RWPE2 (cell line): ENCODE data around the gene CXorf65.

ENCODE experiments used
- ATAC-seq: fragments of 200-7000 bp; cut with Tn5 transposase; 3 replicates; pipeline ENCODE4 v1.9.1; 2021; ENCODE audit warnings: low read depth
- DNase-seq: peaks from one replicate; pipeline ENCODE4 v3.0.0-alpha.2; 2020; ENCODE audit warnings: low spot score
- H3K27ac ChIP-seq: fragments of 450-650 bp; 2 replicates; pipeline ENCODE4 v1.5.1; 2017; ENCODE audit warnings: mild to moderate bottlenecking; ENCODE audit not compliant: poor library complexity, severe bottlenecking
- H3K27me3 ChIP-seq: fragments of 250-450 bp; sonication (Bioruptor Pico); 2 replicates; pipeline ENCODE4 v1.5.1; 2021; ENCODE audit warnings: mild to moderate bottlenecking, moderate library complexity; ENCODE audit not compliant: insufficient read depth, poor library complexity, severe bottlenecking
- H3K36me3 ChIP-seq: fragments of 250-450 bp; sonication (Bioruptor Pico); 2 replicates; pipeline ENCODE4 v1.5.1; 2020; ENCODE audit warnings: low read depth, mild to moderate bottlenecking, moderate library complexity
- H3K4me1 ChIP-seq: fragments of 250-450 bp; sonication (Bioruptor Pico); 2 replicates; pipeline ENCODE4 v1.5.1; 2021; ENCODE audit warnings: mild to moderate bottlenecking, moderate library complexity; ENCODE audit not compliant: insufficient read depth, poor library complexity, severe bottlenecking
- H3K4me3 ChIP-seq: fragments of 250-450 bp; sonication (Bioruptor Pico); 2 replicates; pipeline ENCODE4 v1.5.1; 2021; ENCODE audit warnings: mild to moderate bottlenecking, moderate library complexity; ENCODE audit not compliant: severe bottlenecking
- H3K9me3 ChIP-seq: fragments of 250-450 bp; sonication (Bioruptor Pico); 2 replicates; pipeline ENCODE4 v1.5.1; 2021; ENCODE audit warnings: mild to moderate bottlenecking, moderate library complexity; ENCODE audit not compliant: severe bottlenecking
- TF ChIP-seq, protein P1 (sequence below): fragments of 450-650 bp; IDR thresholded peaks from one replicate; pipeline ENCODE4 v1.5.1; 2017; ENCODE audit warnings: mild to moderate bottlenecking, moderate library complexity; ENCODE audit not compliant: poor library complexity, severe bottlenecking

The CXorf65 gene

DNA sequence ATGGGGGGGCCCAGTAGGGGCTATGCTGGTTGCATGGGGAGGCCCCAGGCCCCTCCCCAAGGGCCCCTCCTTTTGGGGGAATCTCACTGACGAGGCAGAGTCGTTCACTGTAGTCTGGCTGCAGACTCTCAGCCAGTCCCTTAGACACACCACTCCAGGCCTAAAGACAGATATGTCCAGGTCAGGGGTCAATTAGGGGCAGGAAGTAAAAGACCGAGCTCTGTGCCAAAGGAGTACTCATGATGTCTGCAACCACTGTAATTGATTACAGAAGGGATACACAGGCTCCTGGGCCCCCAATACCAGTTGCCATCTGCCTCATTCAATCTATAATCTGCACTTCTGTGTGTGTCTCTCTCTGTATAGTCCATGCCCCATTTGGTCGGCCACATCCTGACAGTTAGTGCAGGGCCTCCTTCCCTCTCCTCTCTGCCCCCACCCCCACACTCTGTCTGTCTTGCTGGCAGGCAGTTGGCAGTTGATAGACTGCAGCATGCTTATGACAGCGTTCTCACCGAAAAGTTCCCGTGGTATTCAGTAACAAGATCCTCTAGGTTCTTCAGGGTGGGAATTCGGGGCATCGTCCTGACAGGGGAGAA lies 1.3 kb upstream of the CXorf65 start:
- ATAC-seq = no peak
- no peaks in the 10 kb centered on the region for H3K4me1 ChIP-seq
- H3K36me3 ChIP-seq = no peaks in the 10 kb centered on the region
- no peaks in the 10 kb centered on the region for H3K9me3 ChIP-seq
- no peaks in the 10 kb centered on the region for H3K27me3 ChIP-seq
- TF ChIP-seq, protein P1, sequence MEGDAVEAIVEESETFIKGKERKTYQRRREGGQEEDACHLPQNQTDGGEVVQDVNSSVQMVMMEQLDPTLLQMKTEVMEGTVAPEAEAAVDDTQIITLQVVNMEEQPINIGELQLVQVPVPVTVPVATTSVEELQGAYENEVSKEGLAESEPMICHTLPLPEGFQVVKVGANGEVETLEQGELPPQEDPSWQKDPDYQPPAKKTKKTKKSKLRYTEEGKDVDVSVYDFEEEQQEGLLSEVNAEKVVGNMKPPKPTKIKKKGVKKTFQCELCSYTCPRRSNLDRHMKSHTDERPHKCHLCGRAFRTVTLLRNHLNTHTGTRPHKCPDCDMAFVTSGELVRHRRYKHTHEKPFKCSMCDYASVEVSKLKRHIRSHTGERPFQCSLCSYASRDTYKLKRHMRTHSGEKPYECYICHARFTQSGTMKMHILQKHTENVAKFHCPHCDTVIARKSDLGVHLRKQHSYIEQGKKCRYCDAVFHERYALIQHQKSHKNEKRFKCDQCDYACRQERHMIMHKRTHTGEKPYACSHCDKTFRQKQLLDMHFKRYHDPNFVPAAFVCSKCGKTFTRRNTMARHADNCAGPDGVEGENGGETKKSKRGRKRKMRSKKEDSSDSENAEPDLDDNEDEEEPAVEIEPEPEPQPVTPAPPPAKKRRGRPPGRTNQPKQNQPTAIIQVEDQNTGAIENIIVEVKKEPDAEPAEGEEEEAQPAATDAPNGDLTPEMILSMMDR = no peak
- no peak for DNase-seq
- H3K27ac ChIP-seq = no peak overlapping the region
- H3K4me3 ChIP-seq = no peak overlapping the region

DNA sequence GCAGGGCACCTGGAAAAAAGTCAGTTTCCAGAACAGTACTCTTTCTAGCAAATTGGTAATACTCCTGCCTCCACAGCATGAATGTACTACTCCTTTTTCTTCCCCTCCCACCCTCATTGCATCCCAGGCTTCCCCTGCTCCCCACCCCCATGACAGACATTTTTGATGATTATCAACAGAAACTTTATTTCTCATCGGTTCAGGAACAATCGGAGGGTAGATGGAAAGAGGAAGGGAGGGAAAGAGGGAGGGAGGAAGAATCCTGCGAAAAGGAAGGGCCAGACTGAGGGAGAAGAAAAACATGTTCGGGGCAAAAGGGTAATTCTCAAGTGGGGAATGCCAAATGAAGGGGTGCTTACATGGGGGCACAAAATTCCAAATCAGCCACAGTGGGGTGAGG lies 705 bp upstream of the CXorf65 start:
- Histone ChIP-seq H3K4me3 (no peak overlapping the region), H3K27me3 (no peaks in the 10 kb centered on the region), H3K36me3 (no peaks in the 10 kb centered on the region), H3K4me1 (no peaks in the 10 kb centered on the region), H3K9me3 (no peaks in the 10 kb centered on the region), H3K27ac (no peak overlapping the region)
- TF ChIP-seq, protein P1 = no peak
- ATAC-seq = no peak
- DNase-seq = no peak

DNA sequence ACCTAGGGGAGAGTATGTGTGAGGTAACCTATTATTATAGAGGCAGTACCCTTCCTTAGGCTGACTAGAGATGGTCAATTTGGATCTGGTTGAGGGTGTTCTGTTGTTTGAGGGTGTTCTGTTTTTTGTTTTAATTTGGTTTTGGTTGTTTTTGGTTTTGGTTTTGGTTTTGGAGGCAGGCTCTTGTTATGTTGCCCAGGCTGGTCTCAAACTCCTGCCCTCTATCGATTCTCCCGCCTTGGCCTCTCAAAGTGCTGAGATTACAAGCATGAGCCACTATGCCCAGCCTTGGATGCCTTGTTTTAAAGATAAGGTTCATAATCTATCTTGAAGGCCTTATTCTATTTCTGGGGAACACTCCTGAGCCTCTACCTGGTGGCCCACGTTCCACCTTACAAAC lies 912 bp downstream of the CXorf65 start:
- no peaks in the 10 kb centered on the region for H3K27me3 ChIP-seq
- ATAC-seq = no peak
- no peak for DNase-seq
- H3K9me3 ChIP-seq = no peaks in the 10 kb centered on the region
- no peaks in the 10 kb centered on the region for H3K36me3 ChIP-seq
- H3K27ac ChIP-seq = no peak overlapping the region
- H3K4me1 ChIP-seq = no peaks in the 10 kb centered on the region
- no peak overlapping the region for H3K4me3 ChIP-seq
- TF ChIP-seq, protein P1 = no peak

DNA sequence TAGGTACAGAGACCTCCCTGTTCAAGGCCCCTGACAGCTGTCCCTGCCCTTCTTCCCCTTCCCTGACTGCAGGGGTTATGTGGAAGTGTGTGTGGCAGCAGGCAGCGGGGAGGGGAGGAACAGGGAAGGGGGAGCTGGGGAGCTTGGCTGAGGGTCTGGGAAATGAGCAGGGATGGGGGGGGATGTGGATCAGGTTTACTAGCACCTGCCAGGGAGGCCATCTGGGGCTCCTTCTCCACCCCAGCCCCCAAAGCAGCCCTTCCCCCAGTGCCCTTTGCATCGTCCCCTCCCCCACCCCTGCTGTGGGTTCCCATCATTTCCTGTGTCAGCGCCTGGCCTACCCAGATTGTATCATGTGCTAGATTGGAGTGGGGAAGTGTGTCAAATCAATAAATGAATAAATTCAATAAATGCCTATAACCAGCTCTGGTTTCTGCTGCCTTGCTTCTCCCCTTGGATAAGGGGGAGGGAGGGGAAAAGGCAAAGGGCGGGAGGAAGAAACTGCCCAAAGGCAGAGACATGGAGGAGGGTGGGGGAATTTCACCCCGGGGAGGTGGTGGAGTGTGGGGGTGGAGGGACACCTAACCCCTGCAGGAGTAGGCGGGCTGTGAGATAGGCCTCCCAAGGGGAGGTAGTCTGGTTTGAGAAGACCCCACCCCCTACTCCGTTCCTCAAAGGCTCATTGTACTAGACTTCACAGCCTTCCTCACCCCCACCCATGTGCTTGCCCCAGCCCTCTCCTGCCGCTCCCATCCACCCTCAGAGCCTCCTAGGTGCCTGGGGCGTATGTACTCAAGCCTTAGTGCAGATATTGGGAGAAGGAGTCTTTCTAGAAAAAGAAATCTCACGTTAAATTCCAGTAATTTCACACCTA lies 3.2 kb downstream of the CXorf65 start:
- TF ChIP-seq, protein P1 = no peak
- Histone ChIP-seq H3K27ac (no peak overlapping the region), H3K9me3 (no peaks in the 10 kb centered on the region), H3K27me3 (no peaks in the 10 kb centered on the region), H3K4me1 (no peaks in the 10 kb centered on the region), H3K4me3 (no peak overlapping the region), H3K36me3 (no peaks in the 10 kb centered on the region)
- no peak for DNase-seq
- ATAC-seq = no peak

DNA sequence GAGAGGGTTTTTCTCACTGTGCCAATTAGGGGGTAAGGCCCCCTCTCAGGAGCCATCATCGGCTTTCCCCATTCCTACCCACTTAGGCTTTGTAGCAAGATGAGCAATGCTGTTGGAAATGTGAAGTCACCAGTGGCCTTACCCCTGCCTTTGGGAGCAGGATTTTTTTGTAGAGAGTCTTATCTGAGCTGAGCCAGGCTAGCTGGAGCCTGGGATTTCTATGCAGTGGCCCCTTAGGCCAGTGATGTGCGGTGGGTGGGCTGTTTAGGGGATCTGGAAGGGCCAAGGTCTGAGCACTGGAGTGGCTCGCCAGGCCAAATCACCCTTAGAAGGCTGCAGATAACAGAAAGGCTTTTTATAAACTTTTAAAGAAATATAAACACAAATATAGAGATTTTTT lies 4.2 kb downstream of the CXorf65 start:
- Histone ChIP-seq H3K27ac (no peak overlapping the region), H3K4me3 (no peak overlapping the region), H3K4me1 (no peaks in the 10 kb centered on the region), H3K36me3 (no peaks in the 10 kb centered on the region), H3K9me3 (no peaks in the 10 kb centered on the region), H3K27me3 (no peaks in the 10 kb centered on the region)
- DNase-seq = no peak
- ATAC-seq = no peak
- TF ChIP-seq, protein P1 = no peak
